Measurements from ENCODE around the gene SETBP1.

SETBP1 gene

DNA sequence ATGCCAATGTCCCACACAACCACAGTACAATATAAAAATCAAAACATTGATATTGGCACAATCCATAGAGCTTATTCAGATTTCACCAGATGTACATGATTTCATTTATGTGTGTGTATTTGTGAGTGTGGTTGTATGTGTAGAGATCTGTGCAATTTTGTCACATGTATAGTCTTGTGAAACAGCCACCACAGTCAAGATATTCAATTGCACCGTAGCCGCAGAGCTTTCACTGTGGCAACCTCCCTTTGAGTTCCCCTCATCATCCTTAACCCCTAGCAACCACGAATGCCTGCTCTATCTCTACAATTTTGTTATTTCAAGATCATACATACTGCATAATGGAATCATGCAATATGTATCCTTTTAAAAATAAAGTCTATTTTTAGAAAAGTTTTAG is 391.3 kb downstream of the SETBP1 start:
- TF ChIP-seq, protein P1, sequence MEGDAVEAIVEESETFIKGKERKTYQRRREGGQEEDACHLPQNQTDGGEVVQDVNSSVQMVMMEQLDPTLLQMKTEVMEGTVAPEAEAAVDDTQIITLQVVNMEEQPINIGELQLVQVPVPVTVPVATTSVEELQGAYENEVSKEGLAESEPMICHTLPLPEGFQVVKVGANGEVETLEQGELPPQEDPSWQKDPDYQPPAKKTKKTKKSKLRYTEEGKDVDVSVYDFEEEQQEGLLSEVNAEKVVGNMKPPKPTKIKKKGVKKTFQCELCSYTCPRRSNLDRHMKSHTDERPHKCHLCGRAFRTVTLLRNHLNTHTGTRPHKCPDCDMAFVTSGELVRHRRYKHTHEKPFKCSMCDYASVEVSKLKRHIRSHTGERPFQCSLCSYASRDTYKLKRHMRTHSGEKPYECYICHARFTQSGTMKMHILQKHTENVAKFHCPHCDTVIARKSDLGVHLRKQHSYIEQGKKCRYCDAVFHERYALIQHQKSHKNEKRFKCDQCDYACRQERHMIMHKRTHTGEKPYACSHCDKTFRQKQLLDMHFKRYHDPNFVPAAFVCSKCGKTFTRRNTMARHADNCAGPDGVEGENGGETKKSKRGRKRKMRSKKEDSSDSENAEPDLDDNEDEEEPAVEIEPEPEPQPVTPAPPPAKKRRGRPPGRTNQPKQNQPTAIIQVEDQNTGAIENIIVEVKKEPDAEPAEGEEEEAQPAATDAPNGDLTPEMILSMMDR (conservative IDR thresholded peaks at IDR 0.05), result no peak
- no peak overlapping the region for H3K27ac ChIP-seq

DNA sequence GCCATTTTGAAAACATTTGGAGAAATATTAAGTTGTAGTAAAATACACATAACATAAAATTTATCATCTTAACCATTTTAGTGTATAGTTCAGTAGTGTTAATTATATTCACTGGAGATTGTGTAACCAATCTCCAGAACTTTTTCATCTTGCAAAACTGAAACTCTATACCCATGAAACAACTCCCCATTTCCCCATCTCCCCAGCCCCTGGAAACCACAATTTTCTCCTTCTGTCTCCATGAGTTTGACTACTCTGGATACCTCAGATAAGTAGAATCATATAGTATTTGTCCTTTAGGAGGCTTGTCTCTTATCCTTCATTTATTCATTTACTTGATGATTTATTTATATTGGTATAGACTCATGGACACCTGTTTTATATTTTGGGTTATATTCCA is 392.9 kb downstream of the SETBP1 start:
- TF ChIP-seq, protein P1 (conservative IDR thresholded peaks at IDR 0.05), result no peak
- no peak overlapping the region for H3K27ac ChIP-seq

DNA sequence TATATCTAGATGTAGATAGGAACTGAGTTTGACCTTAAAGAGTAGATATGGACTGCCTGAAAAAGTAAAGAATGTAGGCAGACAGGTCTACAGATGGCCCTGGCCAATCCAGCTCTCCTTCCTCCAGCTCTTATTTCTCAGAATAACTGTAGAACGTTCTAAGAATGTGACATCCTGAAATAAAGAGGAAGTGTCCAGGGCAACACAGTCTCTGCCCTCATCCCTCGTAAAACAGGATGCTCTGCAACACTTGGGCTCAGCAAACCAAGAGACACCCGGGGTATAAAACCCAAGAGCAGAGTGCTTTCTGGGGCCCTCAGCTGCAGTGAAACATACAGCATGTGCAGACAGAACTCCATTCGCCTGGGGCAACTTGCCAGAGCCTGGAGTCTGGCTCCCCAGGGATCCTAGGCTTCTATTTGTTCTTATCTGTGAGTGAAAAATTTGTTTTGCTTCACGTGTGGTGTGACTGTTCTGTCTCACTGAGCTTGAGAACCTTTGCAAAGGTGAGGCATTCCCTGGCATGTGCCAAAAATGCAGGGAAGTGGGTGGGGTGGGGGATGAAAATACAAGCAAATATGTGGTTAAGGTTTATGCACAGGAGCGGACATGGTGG is 401.0 kb downstream of the SETBP1 start:
- TF ChIP-seq, protein P1 (conservative IDR thresholded peaks at IDR 0.05), result no peak
- H3K27ac ChIP-seq, result no peak overlapping the region

DNA sequence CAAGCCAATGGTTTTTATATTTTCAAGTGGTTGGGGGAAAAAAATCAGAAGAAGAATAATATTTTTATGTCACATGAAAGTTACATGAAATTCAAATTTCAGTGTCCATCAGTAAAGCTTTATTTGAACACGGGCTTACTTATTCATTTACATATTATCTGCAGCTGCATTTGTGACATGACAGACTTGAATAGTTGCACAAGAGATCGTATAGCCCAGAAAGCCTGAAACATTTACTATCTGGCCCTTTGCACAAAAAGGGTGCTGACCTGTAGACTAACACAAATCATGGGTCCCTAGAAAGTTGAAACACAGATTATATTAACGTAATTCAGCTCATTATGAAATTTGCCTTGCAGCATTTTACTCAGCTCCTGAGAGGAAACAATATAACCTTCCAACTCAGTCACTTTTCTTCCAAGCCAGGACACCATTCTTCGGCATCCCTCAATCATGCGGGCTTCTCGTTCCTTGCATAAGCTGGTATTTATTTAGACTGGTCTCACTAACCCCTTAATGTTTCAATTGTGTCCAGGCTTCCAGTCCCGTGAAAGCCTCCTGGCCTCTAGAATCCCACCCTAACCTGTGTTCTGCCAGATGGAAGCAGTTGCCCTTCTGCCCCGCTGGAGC is 402.7 kb downstream of the SETBP1 start:
- H3K27ac ChIP-seq, result no peak overlapping the region
- TF ChIP-seq, protein P1 (conservative IDR thresholded peaks at IDR 0.05), result no peak

DNA sequence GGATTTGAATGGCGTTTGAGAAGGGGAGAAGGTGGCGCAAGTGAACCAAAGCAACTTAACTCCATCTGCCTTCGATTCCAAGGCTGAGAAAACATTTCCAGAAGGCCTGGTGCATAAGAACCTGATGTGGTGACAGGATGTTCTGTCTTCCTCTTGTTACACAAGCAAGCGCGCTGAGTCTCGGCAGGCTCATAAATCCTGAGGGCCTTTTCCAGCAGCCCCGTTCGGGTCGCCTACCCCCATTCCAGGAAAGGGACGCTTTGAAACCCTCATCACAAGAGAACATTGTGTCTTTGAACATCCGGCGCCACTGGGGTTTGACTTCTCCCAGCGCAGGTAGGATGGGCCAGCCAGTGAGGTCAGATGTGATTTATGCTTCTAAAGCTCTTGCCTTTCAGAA is 403.5 kb downstream of the SETBP1 start:
- TF ChIP-seq, protein P1 (conservative IDR thresholded peaks at IDR 0.05), result no peak
- H3K27ac ChIP-seq, result no peak overlapping the region

DNA sequence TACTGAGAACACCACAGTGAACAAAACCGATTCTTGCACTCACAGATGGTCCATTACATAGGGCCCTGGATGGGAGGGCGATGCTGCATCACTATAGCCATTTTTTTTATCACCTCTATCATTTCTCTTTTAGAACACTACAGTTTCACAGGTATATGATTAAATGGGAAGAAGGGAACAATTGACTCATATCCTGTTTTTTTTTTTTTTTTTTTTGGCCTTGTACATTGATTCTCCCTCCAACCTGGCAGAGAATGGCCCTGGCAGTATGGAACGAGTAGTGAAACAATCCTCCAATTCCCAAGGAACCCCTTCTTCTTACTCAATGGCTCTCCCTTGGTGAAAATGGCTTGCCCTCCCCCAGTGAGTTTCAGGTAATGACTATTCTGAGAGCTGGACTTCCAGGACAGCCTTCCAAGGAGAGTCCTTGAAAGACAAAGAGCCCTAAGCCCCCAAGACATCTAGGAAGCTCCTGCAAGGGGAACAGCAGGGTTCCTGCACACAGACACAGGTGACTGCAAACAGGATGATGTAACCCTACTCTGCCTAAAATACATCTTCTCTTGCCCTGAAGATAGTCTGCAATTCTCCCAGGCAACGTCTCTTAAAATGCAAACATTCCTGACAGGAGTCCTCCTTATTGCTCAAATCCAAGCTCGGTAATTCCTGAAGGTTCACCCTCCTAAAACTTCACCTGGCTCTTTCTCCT is 405.4 kb downstream of the SETBP1 start:
- TF ChIP-seq, protein P1 (conservative IDR thresholded peaks at IDR 0.05), result no peak
- H3K27ac ChIP-seq, result no peak overlapping the region; the same call in 1 of the 2 replicates

DNA sequence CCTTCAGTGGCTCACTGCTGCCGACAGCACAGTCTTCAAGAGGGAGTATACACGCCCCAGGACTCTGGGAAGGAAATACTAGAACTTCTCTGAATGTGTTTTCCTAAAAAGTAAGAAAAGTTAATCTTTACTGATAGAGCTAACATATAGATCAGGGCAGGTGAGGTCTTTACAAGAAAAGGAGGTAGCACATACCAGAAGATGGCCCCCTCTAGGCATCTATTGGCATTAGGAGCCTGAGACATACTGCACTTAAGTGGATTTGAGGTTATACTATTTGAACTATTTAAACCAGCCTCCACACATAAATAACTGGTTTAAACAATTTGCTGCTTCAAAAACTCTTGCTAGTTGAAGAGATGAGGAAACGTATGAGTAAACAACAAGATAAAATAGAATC is 406.1 kb downstream of the SETBP1 start:
- TF ChIP-seq, protein P1 (conservative IDR thresholded peaks at IDR 0.05), result no peak
- H3K27ac ChIP-seq, result no peak overlapping the region
